GM12873 (cell line): ENCODE measurements around the gene CD320.

Experiments used
- CTCF ChIP-seq: IDR thresholded peaks from 2 replicates; pipeline ENCODE4 v1.5.1; 2012; ENCODE audit warnings: low read depth, mild to moderate bottlenecking, moderate library complexity, low read length, control low read depth; ENCODE audit not compliant: insufficient read depth; ENCODE audit errors: missing control alignments

Gene CD320

GRCh38 chr19:8342316-8342683 is 34.1 kb upstream of the CD320 start:
- no peak for TF ChIP-seq CTCF

GRCh38 chr19:8340341-8341096 is 32.4 kb upstream of the CD320 start:
- peak; percentile 31 for TF ChIP-seq CTCF

GRCh38 chr19:8338835-8339234 is 30.7 kb upstream of the CD320 start:
- no peak for TF ChIP-seq CTCF

- no peak for TF ChIP-seq CTCF
Observed at GRCh38 chr19:8337728-8338127, 29.6 kb upstream of the CD320 start.

- TF ChIP-seq CTCF: no peak
Observed at GRCh38 chr19:8336660-8337059, 28.5 kb upstream of the CD320 start.

- no peak for TF ChIP-seq CTCF
Observed at GRCh38 chr19:8336072-8336569, 28.0 kb upstream of the CD320 start.

GRCh38 chr19:8335343-8336071 is 27.3 kb upstream of the CD320 start:
- TF ChIP-seq CTCF: peak; percentile 37
